Prostate gland (tissue), 2 donors: ENCODE measurements around the gene SNX1. TPM values are rescaled to one million over a fixed set of nuclear protein-coding genes. Genes with fewer than 3 reads are reported as not detected.
"Not testable (repeated sequence)": the region's sequence is repeated elsewhere in the genome, so short reads cannot be mapped to it uniquely, and the experiment has no call there.

Source experiments
- DNase-seq: peaks from one replicate; pipeline ENCODE4 v3.0.0-alpha.2; 2019; ENCODE audit warnings: low spot score
- H3K27ac ChIP-seq, 2 donors: fragments of 200-600 bp; sonication (generic); 2 replicates each; pipeline ENCODE4 v1.5.1; 2017 to 2019
- H3K27me3 ChIP-seq: fragments of 200-600 bp; sonication (generic); replicated peaks from 2 replicates; pipeline ENCODE4 v1.5.1; 2019; ENCODE audit not compliant: insufficient read depth
- H3K36me3 ChIP-seq, 2 donors: fragments of 200-600 bp; sonication (generic); 1 replicate in 1 of 2; 2 replicates in 1 of 2; pipeline versions ENCODE4 v1.5.1 to v1.8.1; 2017 to 2019
- H3K4me1 ChIP-seq: fragments of 200-600 bp; sonication (generic); replicated peaks from 2 replicates; pipeline ENCODE4 v1.5.1; 2019
- H3K4me3 ChIP-seq, 2 donors: fragments of 200-600 bp; sonication (generic); 2 replicates each; pipeline ENCODE4 v1.5.1; 2017 to 2019
- H3K9me3 ChIP-seq: fragments of 200-600 bp; sonication (generic); 2 replicates; pipeline ENCODE4 v1.5.1; 2017
- CTCF ChIP-seq, 4 experiments: fragments of 200-600 bp in 2 of 4; fragments of 450-650 bp in 2 of 4; sonication (generic) in 2 of 4; IDR thresholded peaks; 1 replicate in 3 of 4; 2 replicates in 1 of 4; pipeline ENCODE4 v1.5.1; 2016 to 2019; ENCODE audit warnings: antibody characterized with exemption in 4 of 4, mild to moderate bottlenecking in 2 of 4, moderate library complexity in 2 of 4
- POLR2A ChIP-seq: fragments of 450-650 bp; IDR thresholded peaks from one replicate; pipeline ENCODE4 v1.6.1; 2016; ENCODE audit warnings: antibody characterized with exemption, mild to moderate bottlenecking
- POLR2AphosphoS5 ChIP-seq: sonication (generic); formaldehyde crosslinking; IDR thresholded peaks from one replicate; pipeline ENCODE4 v1.6.1; 2017; ENCODE audit warnings: antibody characterized with exemption
- WGBS: methylation state at CpG from one replicate; pipeline ENCODE4 v1.1.5; 2018; 5-methylcytosine and 5-hydroxymethylcytosine counted together
- intact Hi-C: fragments of 100-400 bp; cut with DNase I; formaldehyde crosslinking; loops from one replicate; pipeline ENCODE4 v1.14.2; 2022
- total RNA-seq, 2 donors: library from RNA; depleted of rRNA; stranded (reverse); fragments of >200 nt; gene quantifications; one replicate each; pipeline ENCODE4 v1.1.0, GENCODE V29; 2016

The SNX1 gene
- total RNA-seq, 2 donors from 2014 or later = 109 to 110 TPM

- Histone ChIP-seq H3K27ac (no peak overlapping the region), H3K36me3 (peaks cover 0 to 12% of the 10 kb centered on the region in 2 donors), H3K4me1 (no peaks in the 10 kb centered on the region), H3K9me3 (no peaks in the 10 kb centered on the region), H3K4me3 (no peak overlapping the region), H3K27me3 (no peaks in the 10 kb centered on the region)
- intact Hi-C loops = no loop called here
- TF ChIP-seq POLR2A (no peak), CTCF (IDR thresholded peaks at IDR 0.05) (no peak), POLR2AphosphoS5 (no peak)
- no peak for DNase-seq
- 86% methylated on average over 5 of the region's 5 CpGs for WGBS
These were observed 22.1 kb downstream of the SNX1 start for GRCh38 chr15:64117759-64118487.

- H3K4me3 ChIP-seq, intact Hi-C loops, H3K9me3 ChIP-seq, H3K36me3 ChIP-seq, H3K27me3 ChIP-seq, DNase-seq, H3K4me1 ChIP-seq, H3K27ac ChIP-seq: not testable (repeated sequence)
- WGBS = 100% methylated on average over 2 of the region's 2 CpGs
These were observed 24.5 kb downstream of the SNX1 start for GRCh38 chr15:64120322-64120721.

GRCh38 chr15:64121614-64122013 is 25.8 kb downstream of the SNX1 start:
- Histone ChIP-seq H3K36me3 (peaks cover 0 to 9% of the 10 kb centered on the region in 2 donors), H3K4me1 (no peaks in the 10 kb centered on the region), H3K9me3 (no peaks in the 10 kb centered on the region), H3K27ac (no peak overlapping the region), H3K4me3 (no peak overlapping the region), H3K27me3 (no peaks in the 10 kb centered on the region)
- WGBS = 76% methylated on average over 4 of the region's 4 CpGs
- TF ChIP-seq CTCF (IDR thresholded peaks at IDR 0.05) (no peak), POLR2AphosphoS5 (no peak), POLR2A (no peak)
- intact Hi-C loops = no loop called here
- DNase-seq = no peak

GRCh38 chr15:64122444-64122843 is 26.7 kb downstream of the SNX1 start:
- 39% methylated on average over 1 of the region's 1 CpG for whole genome bisulfite sequencing
- no peak for TF ChIP-seq CTCF (IDR thresholded peaks at IDR 0.05)
- TF ChIP-seq POLR2A = no peak
- no peak for TF ChIP-seq POLR2AphosphoS5
- intact Hi-C loops = no loop called here

GRCh38 chr15:64122936-64123351 is 27.2 kb downstream of the SNX1 start:
- H3K27me3 ChIP-seq = no peaks in the 10 kb centered on the region
- H3K4me1 ChIP-seq = no peaks in the 10 kb centered on the region
- intact Hi-C loops = no loop called here
- no peak for DNase-seq
- H3K4me3 ChIP-seq = no peak overlapping the region
- WGBS = 52% methylated on average over 3 of the region's 3 CpGs
- TF ChIP-seq POLR2AphosphoS5 (no peak), POLR2A (no peak), CTCF (IDR thresholded peaks at IDR 0.05) (no peak)
- no peak overlapping the region for H3K27ac ChIP-seq
- H3K9me3 ChIP-seq = no peaks in the 10 kb centered on the region
- peaks cover 0 to 9% of the 10 kb centered on the region in 2 donors for H3K36me3 ChIP-seq

More at GRCh38 chr15:64122444-64122843, 26.7 kb downstream of the SNX1 start:
- Histone ChIP-seq H3K4me1 (no peaks in the 10 kb centered on the region), H3K27me3 (no peaks in the 10 kb centered on the region), H3K36me3 (peaks cover 0 to 9% of the 10 kb centered on the region in 2 donors), H3K27ac (no peak overlapping the region), H3K9me3 (no peaks in the 10 kb centered on the region), H3K4me3 (no peak overlapping the region)
- DNase-seq = no peak
